ENCODE measurements around the gene ATG4C. TPM values are rescaled to one million over a fixed set of nuclear protein-coding genes. Genes with fewer than 3 reads are reported as not detected.
A peak's percentile ranks its signal among the peaks of the same experiment; 100 is the strongest.

The ATG4C gene
- total RNA-seq, 4 donors from 2014 or later: 0.95 to 7.5 (median 5.7) TPM

DNA sequence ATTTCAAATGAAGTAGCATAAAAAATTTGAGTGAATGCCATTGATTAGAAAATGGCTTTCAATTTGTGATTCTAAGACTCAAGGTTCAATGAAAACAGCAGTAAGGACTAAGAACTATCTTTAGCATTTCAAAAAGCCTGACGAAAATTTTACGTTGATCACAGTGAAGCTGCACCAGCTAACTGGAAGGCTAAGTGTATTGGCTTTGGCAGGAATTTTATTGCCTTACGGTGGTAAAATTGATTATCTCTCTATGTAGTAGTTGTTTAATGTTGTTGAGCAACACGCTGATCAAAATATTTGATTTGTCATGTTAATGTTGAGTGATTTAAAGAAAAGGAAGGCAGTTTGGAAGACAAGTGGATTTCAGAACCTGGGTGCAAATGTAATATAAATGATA is 49.6 kb downstream of the ATG4C start:
- no peaks in the 10 kb centered on the region for H3K27me3 ChIP-seq
- H3K27ac ChIP-seq: no peak overlapping the region
- no peaks in the 10 kb centered on the region for H3K9me3 ChIP-seq
- H3K4me1 ChIP-seq: no peaks in the 10 kb centered on the region
- intact Hi-C loops (cut with DNase I): no loop called here
- 94 to 99% methylated on average over 4 of the region's 4 CpGs for WGBS, 2 donors
- DNase-seq: no peak
- H3K36me3 ChIP-seq: peaks cover 0 to 8% (median 0%) of the 10 kb centered on the region in 3 donors
- H3K4me3 ChIP-seq: no peak overlapping the region
- TF ChIP-seq POLR2A (IDR thresholded peaks at IDR 0.05): no peak
- no peak for TF ChIP-seq CTCF (IDR thresholded peaks at IDR 0.05)

DNA sequence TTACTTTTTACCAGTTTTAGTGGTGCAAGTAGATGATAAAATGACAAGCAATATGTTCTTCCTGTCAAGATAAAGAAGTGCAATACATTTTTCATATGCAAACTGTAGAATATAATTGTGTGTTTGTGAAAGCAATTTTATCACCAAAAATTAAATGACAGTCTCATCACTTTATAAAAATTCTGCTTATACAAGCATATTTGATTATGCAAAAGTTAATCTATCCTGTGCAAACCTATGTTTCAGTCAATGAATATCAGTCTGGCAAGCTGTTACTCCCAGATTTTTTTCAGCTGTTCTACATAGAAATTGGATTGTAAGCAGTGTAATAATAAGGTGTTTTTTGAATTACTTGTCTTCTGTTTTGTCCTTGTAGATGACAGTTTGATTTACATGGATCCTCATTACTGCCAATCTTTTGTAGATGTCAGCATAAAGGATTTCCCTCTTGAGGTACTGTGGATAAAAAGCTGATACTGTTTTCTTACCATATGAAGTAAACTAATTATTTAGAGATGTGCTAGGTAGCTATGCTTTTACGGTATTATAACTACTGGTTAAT is 50.5 kb downstream of the ATG4C start:
- Histone ChIP-seq H3K4me1 (no peaks in the 10 kb centered on the region), H3K36me3 (peaks cover 0 to 8% (median 0%) of the 10 kb centered on the region in 3 donors), H3K27ac (no peak overlapping the region), H3K27me3 (no peaks in the 10 kb centered on the region), H3K9me3 (no peaks in the 10 kb centered on the region), H3K4me3 (no peak overlapping the region)
- no peak for DNase-seq
- WGBS, 2 donors: 93 to 95% methylated on average over 1 of the region's 1 CpG
- intact Hi-C loops (cut with DNase I): no loop called here
- TF ChIP-seq CTCF (IDR thresholded peaks at IDR 0.05) (no peak), POLR2A (IDR thresholded peaks at IDR 0.05) (no peak)

DNA sequence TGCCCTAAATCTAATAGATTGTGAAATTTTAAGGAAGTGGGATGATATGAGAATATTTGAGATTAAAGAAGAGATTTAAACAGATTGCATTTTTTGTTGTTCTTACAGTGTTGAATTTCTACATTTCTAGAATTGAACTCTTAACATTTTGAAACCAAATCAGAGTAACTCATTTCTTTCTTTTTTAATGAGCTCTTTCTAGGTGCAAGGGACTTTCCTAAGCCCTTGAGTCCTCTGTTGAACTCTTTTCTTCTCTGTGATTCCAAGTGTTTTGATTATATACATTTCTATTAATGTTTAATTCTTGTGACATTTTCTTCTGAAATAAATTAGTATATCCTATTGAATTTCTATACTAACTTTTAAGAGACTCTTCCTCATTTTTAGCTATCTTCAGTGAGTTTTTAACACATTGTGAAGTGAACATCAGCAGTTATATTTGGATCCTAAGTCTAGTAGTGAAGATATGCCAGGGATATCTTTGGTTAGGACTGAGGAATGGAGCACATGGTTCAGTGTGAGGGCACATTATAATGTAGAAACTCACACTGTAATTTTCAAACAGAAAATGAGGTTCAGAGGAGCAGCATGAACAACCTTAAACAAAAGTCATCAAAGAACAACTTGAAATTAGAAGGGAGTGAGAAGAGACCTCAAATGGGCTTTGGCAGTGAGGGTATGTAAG is 53.1 kb downstream of the ATG4C start:
- TF ChIP-seq CTCF (IDR thresholded peaks at IDR 0.05): no peak
- TF ChIP-seq POLR2A (IDR thresholded peaks at IDR 0.05): no peak
- peaks cover 0 to 8% (median 0%) of the 10 kb centered on the region in 3 donors for H3K36me3 ChIP-seq
- no peaks in the 10 kb centered on the region for H3K9me3 ChIP-seq
- no peak overlapping the region for H3K27ac ChIP-seq
- H3K27me3 ChIP-seq: no peaks in the 10 kb centered on the region
- no peak overlapping the region for H3K4me3 ChIP-seq
- H3K4me1 ChIP-seq: no peaks in the 10 kb centered on the region
- intact Hi-C loops (cut with DNase I): no loop called here
- no peak for DNase-seq

DNA sequence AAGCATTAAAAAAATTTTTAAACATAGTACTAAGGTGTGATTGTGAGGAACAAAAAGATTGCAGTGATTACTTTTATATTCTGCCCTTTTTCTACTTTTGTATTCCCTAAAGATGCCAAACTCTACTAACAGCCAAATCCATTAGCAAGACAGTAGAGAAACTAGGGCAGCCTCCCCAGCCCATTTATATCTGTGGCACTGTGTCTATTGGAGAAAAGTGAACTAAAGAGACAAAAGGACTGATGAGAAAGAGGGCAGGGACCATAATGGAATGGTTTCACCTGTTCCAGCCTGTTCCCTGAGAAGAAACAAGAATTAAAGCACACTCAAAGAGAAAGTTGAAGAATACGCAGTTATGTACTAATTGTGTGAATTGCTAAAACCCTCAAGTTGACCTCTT is 56.6 kb downstream of the ATG4C start:
- Histone ChIP-seq H3K27ac (no peak overlapping the region), H3K27me3 (no peaks in the 10 kb centered on the region), H3K4me1 (no peaks in the 10 kb centered on the region), H3K4me3 (no peak overlapping the region), H3K36me3 (peaks cover 0 to 6% (median 0%) of the 10 kb centered on the region in 3 donors), H3K9me3 (no peaks in the 10 kb centered on the region)
- intact Hi-C loops (cut with DNase I): no loop called here
- 100% methylated on average over 1 of the region's 1 CpG for WGBS, 2 donors
- DNase-seq: no peak
- TF ChIP-seq CTCF (IDR thresholded peaks at IDR 0.05) (no peak), POLR2A (IDR thresholded peaks at IDR 0.05) (no peak)

GRCh38 chr1:62841587-62842169 is 57.7 kb downstream of the ATG4C start:
- Histone ChIP-seq H3K27ac (no peak overlapping the region), H3K27me3 (no peaks in the 10 kb centered on the region), H3K4me3 (no peak overlapping the region), H3K36me3 (peaks cover 0 to 9% (median 0%) of the 10 kb centered on the region in 3 donors), H3K4me1 (no peaks in the 10 kb centered on the region), H3K9me3 (no peaks in the 10 kb centered on the region)
- WGBS, 2 donors: 3 to 4% methylated on average over 3 of the region's 3 CpGs
- DNase-seq: no peak
- intact Hi-C loops (cut with DNase I): no loop called here
- TF ChIP-seq CTCF (IDR thresholded peaks at IDR 0.05): peak; percentile 40 to 69 (median 64)
- TF ChIP-seq POLR2A (IDR thresholded peaks at IDR 0.05): no peak

Data from esophagus squamous epithelium (tissue), 5 donors.